K562 (cell line): ENCODE data around the gene PLXNA3. TPM values are rescaled to one million over a fixed set of nuclear protein-coding genes. Genes with fewer than 3 reads are reported as not detected.

ENCODE experiments used
- ATAC-seq: fragments of 200-7000 bp; cut with Tn5 transposase; 3 replicates; pipeline ENCODE4 v1.9.1; 2020; ENCODE audit warnings: moderate library complexity
- BruUV-seq: library from RNA; stranded (reverse); fragments of 400-500 nt; replicated peaks from 2 replicates; lab custom pipeline; 2021; lab: Mats Ljungman, UMichigan
- CTCF ChIA-PET: fragments of 300-600 bp; formaldehyde crosslinking; extraction: SDS; loops from one replicate; lab custom pipeline; 2021; ENCODE audit warnings: low intra/inter-chr PET ratio; lab: Yijun Ruan, JAX
- POLR2A ChIA-PET: fragments of 300-600, 350-650 bp; sonication (Branson Sonifier 250); formaldehyde crosslinking; extraction: SDS; loops from one replicate; lab custom pipeline; 2021; ENCODE audit warnings: antibody characterized with exemption, inconsistent platforms; lab: Yijun Ruan, JAX
- DNase-seq, 4 experiments: peaks; one replicate each; pipeline versions ENCODE4 v3.0.0 to v3.0.0-alpha.2; 2011 to 2018; ENCODE audit warnings: low spot score in 3 of 4, mixed read lengths in 3 of 4; ENCODE audit errors: extremely low read depth in 1 of 4
- FAIRE-seq: peaks from 2 replicates; lab custom pipeline; 2011; peaks lifted over from hg19 to GRCh38; lab: Jason Lieb, UNC
- H2AFZ ChIP-seq: 2 replicates; pipeline ENCODE4 v1.6.0; 2011; ENCODE audit warnings: low read depth, low read length, control low read depth, inconsistent platforms
- H3K27ac ChIP-seq: fragments of 200-600 bp; 3 replicates; pipeline ENCODE4 v1.8.0; 2011; ENCODE audit warnings: low read depth, mild to moderate bottlenecking, control low read depth, inconsistent platforms, low read length, moderate library complexity, mixed read lengths; ENCODE audit errors: extremely low read depth
- H3K27me3 ChIP-seq, 2 experiments: fragments of 300-600 bp in 1 of 2; 2 replicates in 1 of 2; 3 replicates in 1 of 2; pipeline versions ENCODE4 v1.6.0 to v1.8.0; 2011; ENCODE audit warnings: inconsistent platforms in 2 of 2, low read length in 2 of 2, mild to moderate bottlenecking in 1 of 2, mixed read lengths in 1 of 2, moderate library complexity in 1 of 2; ENCODE audit not compliant: control insufficient read depth in 2 of 2, insufficient read depth in 2 of 2
- H3K36me3 ChIP-seq: fragments of 300-600 bp; 3 replicates; pipeline ENCODE4 v1.8.0; 2011; ENCODE audit warnings: mild to moderate bottlenecking, low read length, inconsistent platforms; ENCODE audit not compliant: control insufficient read depth, insufficient read depth
- H3K4me1 ChIP-seq, 2 experiments: fragments of 200-600 bp in 1 of 2; replicated peaks in 1 of 2; 2 replicates in 1 of 2; 3 replicates in 1 of 2; pipeline versions ENCODE4 v1.5.1 to v1.8.0; 2011; ENCODE audit warnings: inconsistent platforms in 2 of 2, low read length in 2 of 2, mild to moderate bottlenecking in 1 of 2, mixed read lengths in 1 of 2, moderate library complexity in 1 of 2; ENCODE audit not compliant: control insufficient read depth in 2 of 2, insufficient read depth in 2 of 2
- H3K4me2 ChIP-seq: 2 replicates; pipeline ENCODE4 v1.6.1; 2011; ENCODE audit warnings: low read length, control low read depth, inconsistent platforms, mixed read lengths; ENCODE audit not compliant: insufficient read depth
- H3K4me3 ChIP-seq: fragments of 200-600 bp; sonication (generic), shearing (Covaris generic); 2 replicates; pipeline ENCODE4 v1.5.1; 2016; ENCODE audit warnings: control low read depth, inconsistent platforms
- H3K79me2 ChIP-seq: fragments of 200-600 bp; 3 replicates; pipeline ENCODE4 v1.8.0; 2011; ENCODE audit warnings: low read length, inconsistent platforms; ENCODE audit not compliant: control insufficient read depth, insufficient read depth
- H3K9ac ChIP-seq, 2 experiments: 2 replicates each; pipeline versions ENCODE4 v1.6.0 to v1.6.1; 2011; ENCODE audit warnings: low read depth in 2 of 2, low read length in 2 of 2, control low read depth in 1 of 2, inconsistent platforms in 1 of 2, mild to moderate bottlenecking in 1 of 2, mixed read lengths in 1 of 2; ENCODE audit not compliant: insufficient read depth in 1 of 2
- H3K9me1 ChIP-seq: one replicate; pipeline ENCODE4 v1.6.0; 2011; ENCODE audit warnings: inconsistent platforms, mild to moderate bottlenecking, low read length, moderate library complexity; ENCODE audit not compliant: control insufficient read depth, insufficient read depth
- H3K9me3 ChIP-seq: replicated peaks from 2 replicates; pipeline ENCODE4 v1.5.1; 2011; ENCODE audit warnings: low read depth, low read length, inconsistent platforms; ENCODE audit not compliant: control insufficient read depth, insufficient read depth
- H4K20me1 ChIP-seq: replicated peaks from 2 replicates; pipeline ENCODE4 v1.6.1; 2011; ENCODE audit warnings: low read length, inconsistent platforms, mixed read lengths; ENCODE audit not compliant: control insufficient read depth, insufficient read depth
- FOSL1 ChIP-seq: fragments of 200-800 bp; sonication (Bioruptor generic); conservative IDR thresholded peaks from 2 replicates; pipeline ENCODE4 v1.6.1; 2016; ENCODE audit warnings: missing genetic modification characterization, missing compliant biosample characterization
- POLR2G ChIP-seq: fragments of 200-400 bp; formaldehyde crosslinking; IDR thresholded peaks from 2 replicates; pipeline ENCODE4 v1.6.1; 2017; ENCODE audit warnings: low read depth, mild to moderate bottlenecking, antibody characterized with exemption, low read length, moderate library complexity
- WGBS: fragments of 100-300 bp; shearing (Covaris generic); methylation state at CpG from one replicate; pipeline ENCODE4 v1.1.6; 2016; ENCODE audit warnings: low coverage, mixed read lengths; ENCODE audit not compliant: insufficient coverage; ENCODE audit errors: missing lambda C conversion rate; 5-methylcytosine and 5-hydroxymethylcytosine counted together
- in situ Hi-C: fragments of 300-500 bp; cut with MboI; formaldehyde crosslinking; loops from 4 replicates; pipeline ENCODE4 v1.15.0; 2018; ENCODE audit warnings: inconsistent platforms, mixed read lengths
- intact Hi-C: fragments of 100-400 bp; cut with micrococcal nuclease; formaldehyde crosslinking; loops from 2 replicates; pipeline ENCODE4 v1.14.2; 2022
- polyA plus RNA-seq, 8 experiments: library from polyadenylated mRNA; depleted of rRNA in 4 of 8; stranded (reverse) in 5 of 8; unstranded in 3 of 8; fragments of >200 nt; fragmentation: Nextera tagmentation in 2 of 8; fragmentation: Illumina TruSeq in 1 of 8; extraction: Ambion mirVana in 2 of 8; extraction: Trizol in 1 of 8; gene quantifications; 2 replicates each; pipeline versions ENCODE4 v1.2.1 to v1.2.3, GENCODE V29; 2011 to 2014; ENCODE audit warnings: inconsistent platforms in 1 of 8, missing spikeins in 1 of 8
- total RNA-seq, 7 experiments: library from RNA; depleted of rRNA in 6 of 7; stranded (reverse); fragments of >200 nt in 6 of 7; fragmentation: Illumina TruSeq in 2 of 7; extraction: Trizol in 2 of 7; gene quantifications; 2 replicates each; pipeline versions ENCODE4 v1.2.1 to v1.2.3, GENCODE V29; 2011 to 2021; ENCODE audit warnings: low replicate concordance in 1 of 7
- TF ChIP-seq, protein P1 (sequence below), 2 experiments: fragments of 450-650 bp in 1 of 2; sonication (generic) in 1 of 2; formaldehyde crosslinking in 1 of 2; IDR thresholded peaks; 2 replicates each; pipeline versions ENCODE4 v1.7.1 to v1.9.0; 2016 to 2022; ENCODE audit warnings: inconsistent platforms in 1 of 2, mild to moderate bottlenecking in 1 of 2, missing genetic modification reagents in 1 of 2

The PLXNA3 gene
- total and polyA plus RNA-seq, 9 of the 15 experiments (the other 6 are each of a cell fraction or from before 2014, with no cell fraction given): 0.32 to 47.8 (median 7.5) TPM

DNA sequence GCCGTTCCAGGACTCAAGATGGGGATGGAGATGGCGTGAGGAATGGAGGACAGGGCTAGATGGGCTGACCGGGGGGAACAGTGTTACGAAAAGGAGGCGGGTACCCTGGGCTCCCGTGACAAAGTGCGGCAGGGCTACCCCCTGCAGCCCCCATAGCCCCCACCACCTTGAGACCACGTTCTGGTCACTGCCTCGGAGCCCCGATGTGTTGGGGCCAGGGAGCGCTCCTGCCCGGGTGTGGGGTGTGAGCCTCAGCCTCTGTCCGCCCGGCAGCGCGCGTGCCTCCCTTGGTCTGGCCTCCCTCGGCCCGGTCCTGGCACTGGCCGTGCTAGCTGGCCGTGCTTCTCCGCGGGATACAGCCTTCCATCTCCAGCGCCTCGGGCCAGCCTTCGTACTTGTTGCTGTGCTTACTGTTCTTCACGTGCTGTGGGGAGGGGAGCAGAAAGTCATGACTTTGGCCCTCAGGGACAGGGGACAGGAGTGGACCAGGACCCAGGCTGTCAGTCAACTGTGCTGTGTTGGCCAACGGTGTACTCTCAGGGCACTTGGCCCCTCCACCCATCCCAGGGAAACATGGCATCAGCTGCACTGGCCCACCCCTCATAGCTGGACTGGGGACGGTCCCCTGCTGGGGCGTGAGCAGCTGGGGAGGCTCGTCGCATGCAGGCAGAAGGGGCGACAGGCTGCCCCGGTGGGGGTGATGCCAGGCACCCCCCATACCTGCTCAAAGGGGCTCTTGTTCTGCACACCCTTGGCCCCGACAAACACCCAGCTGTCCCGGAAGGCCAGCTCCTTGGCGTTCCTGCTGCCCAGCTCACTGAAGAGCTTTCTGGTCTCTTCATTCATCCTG is 48.6 kb downstream of the PLXNA3 start:
- no peak overlapping the region for H3K4me3 ChIP-seq
- POLR2A ChIA-PET: interaction anchor here (0.6 to 1.2 kb wide), 3 partner anchors 13 to 81 kb away, joined by 3 to 5 read pairs (median 4); no protein-coding TSS in a partner anchor

More for the DNA sequence above, 48.6 kb downstream of the PLXNA3 start:
- Histone ChIP-seq H3K36me3 (peaks cover 59% of the 10 kb centered on the region; the same call in 2 of the 3 replicates), H3K4me1 (peaks cover 8 to 10% of the 10 kb centered on the region in 2 experiments; a peak in 3 of 5 replicates), H3K27ac (no peak overlapping the region), H3K9me3 (no peaks in the 10 kb centered on the region; the same call in 1 of the 2 replicates), H3K9ac (no peak overlapping the region; a peak in 1 of 4 replicates), H4K20me1 (no peaks in the 10 kb centered on the region; the same call in 1 of the 2 replicates), H3K4me2 (no peak overlapping the region), H3K9me1 (no peaks in the 10 kb centered on the region), H3K79me2 (no peaks in the 10 kb centered on the region), H3K27me3 (no peaks in the 10 kb centered on the region), H2AFZ (no peak overlapping the region)
- FAIRE-seq: no peak
- no peak for DNase-seq
- in situ Hi-C loops: no loop called here
- intact Hi-C loops: no loop called here
- ATAC-seq: no peak
- 96% methylated on average over 18 of the region's 37 CpGs for WGBS
- CTCF ChIA-PET: no interaction called here
- TSS peak; percentile 45 for BruUV-seq
- TF ChIP-seq POLR2G (peak; percentile 53), FOSL1 (tag) (no peak)
- TF ChIP-seq, protein P1, sequence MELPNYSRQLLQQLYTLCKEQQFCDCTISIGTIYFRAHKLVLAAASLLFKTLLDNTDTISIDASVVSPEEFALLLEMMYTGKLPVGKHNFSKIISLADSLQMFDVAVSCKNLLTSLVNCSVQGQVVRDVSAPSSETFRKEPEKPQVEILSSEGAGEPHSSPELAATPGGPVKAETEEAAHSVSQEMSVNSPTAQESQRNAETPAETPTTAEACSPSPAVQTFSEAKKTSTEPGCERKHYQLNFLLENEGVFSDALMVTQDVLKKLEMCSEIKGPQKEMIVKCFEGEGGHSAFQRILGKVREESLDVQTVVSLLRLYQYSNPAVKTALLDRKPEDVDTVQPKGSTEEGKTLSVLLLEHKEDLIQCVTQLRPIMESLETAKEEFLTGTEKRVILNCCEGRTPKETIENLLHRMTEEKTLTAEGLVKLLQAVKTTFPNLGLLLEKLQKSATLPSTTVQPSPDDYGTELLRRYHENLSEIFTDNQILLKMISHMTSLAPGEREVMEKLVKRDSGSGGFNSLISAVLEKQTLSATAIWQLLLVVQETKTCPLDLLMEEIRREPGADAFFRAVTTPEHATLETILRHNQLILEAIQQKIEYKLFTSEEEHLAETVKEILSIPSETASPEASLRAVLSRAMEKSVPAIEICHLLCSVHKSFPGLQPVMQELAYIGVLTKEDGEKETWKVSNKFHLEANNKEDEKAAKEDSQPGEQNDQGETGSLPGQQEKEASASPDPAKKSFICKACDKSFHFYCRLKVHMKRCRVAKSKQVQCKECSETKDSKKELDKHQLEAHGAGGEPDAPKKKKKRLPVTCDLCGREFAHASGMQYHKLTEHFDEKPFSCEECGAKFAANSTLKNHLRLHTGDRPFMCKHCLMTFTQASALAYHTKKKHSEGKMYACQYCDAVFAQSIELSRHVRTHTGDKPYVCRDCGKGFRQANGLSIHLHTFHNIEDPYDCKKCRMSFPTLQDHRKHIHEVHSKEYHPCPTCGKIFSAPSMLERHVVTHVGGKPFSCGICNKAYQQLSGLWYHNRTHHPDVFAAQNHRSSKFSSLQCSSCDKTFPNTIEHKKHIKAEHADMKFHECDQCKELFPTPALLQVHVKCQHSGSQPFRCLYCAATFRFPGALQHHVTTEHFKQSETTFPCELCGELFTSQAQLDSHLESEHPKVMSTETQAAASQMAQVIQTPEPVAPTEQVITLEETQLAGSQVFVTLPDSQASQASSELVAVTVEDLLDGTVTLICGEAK (IDR thresholded peaks at IDR 0.05): no peak
- TF ChIP-seq, protein P1 (CRISPR knock-in tag; IDR thresholded peaks at IDR 0.05): no peak
